Subcutaneous adipose tissue (tissue), 4 donors: ENCODE results near the gene MAG. TPM values are rescaled to one million over a fixed set of nuclear protein-coding genes. Genes with fewer than 3 reads are reported as not detected.

Experiments used
- total RNA-seq, 4 donors: library from RNA; depleted of rRNA; stranded (reverse); fragments of >200 nt; gene quantifications; one replicate each; pipeline ENCODE4 v1.1.0, GENCODE V29; 2016
- TF ChIP-seq, protein P1 (sequence below): fragments of 450-650 bp; IDR thresholded peaks from one replicate; pipeline ENCODE4 v1.5.1; 2016; ENCODE audit warnings: low read depth, mild to moderate bottlenecking, control low read depth, antibody characterized with exemption, moderate library complexity

MAG gene
- total RNA-seq, 4 donors from 2014 or later, result not detected

DNA sequence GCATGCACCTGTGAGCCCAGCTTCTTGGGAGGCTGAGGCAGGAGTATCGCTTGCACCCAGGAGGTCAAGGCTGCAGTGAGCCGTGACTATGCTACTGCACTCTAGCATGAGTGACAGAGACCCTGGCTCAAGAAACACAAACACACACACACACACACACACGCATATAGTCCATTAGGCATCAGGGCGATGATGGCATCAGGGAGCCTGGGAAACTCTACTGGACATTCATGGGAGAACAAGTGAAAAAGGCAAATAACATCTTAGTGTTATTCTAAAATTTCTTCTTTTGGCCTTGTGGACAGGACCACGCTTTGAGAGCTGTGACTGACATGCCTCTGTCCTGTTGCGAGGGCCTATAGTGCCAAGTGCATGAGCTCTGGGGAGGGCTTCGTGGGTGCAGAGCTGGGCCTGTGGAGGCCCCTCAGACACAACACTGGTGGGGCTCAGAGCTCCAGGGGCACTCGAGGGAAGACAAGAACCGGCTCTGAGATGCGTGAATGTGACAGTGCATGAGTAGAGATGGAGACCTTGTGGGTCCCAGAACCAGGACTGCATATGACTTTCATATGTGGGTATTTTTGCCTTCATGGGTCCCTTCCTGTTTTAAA, 31.2 kb upstream of the MAG start:
- TF ChIP-seq, protein P1, sequence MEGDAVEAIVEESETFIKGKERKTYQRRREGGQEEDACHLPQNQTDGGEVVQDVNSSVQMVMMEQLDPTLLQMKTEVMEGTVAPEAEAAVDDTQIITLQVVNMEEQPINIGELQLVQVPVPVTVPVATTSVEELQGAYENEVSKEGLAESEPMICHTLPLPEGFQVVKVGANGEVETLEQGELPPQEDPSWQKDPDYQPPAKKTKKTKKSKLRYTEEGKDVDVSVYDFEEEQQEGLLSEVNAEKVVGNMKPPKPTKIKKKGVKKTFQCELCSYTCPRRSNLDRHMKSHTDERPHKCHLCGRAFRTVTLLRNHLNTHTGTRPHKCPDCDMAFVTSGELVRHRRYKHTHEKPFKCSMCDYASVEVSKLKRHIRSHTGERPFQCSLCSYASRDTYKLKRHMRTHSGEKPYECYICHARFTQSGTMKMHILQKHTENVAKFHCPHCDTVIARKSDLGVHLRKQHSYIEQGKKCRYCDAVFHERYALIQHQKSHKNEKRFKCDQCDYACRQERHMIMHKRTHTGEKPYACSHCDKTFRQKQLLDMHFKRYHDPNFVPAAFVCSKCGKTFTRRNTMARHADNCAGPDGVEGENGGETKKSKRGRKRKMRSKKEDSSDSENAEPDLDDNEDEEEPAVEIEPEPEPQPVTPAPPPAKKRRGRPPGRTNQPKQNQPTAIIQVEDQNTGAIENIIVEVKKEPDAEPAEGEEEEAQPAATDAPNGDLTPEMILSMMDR, result no peak

DNA sequence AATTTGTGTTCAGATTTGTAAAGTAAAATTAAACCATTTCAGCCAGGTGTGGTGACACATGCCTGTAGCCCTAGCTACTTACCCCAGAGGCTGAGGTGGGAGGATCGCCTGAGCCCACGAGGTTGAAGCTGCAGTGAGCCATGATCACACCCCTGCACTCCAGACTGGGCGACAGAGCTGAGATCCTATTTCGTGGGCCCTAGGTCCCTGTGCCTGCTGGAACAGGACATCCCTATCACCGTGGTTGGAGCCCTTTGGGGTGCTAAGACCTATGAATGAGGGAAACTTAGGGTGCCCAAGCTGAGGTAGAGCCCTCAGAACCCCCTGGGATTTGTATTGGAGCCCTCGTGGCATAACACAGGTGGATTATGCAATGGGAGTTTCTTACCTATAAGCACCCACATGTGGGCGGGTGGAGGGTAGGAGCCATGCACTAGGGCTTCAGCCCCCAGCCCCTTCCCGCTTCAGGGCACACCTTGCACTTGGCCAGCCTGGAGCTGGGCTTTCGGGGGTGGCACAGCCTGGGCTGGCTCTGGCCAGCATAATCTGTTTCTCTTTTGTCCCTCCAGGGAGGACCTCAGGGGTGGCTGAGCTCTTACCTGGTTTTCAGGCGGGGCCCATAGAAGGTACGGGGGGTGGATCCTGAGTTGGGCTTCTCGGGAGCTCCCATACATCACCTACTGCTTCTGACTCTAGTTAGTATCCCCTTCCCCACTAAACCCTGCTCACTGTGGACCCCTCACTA, 30.4 kb upstream of the MAG start:
- TF ChIP-seq, protein P1, result no peak

DNA sequence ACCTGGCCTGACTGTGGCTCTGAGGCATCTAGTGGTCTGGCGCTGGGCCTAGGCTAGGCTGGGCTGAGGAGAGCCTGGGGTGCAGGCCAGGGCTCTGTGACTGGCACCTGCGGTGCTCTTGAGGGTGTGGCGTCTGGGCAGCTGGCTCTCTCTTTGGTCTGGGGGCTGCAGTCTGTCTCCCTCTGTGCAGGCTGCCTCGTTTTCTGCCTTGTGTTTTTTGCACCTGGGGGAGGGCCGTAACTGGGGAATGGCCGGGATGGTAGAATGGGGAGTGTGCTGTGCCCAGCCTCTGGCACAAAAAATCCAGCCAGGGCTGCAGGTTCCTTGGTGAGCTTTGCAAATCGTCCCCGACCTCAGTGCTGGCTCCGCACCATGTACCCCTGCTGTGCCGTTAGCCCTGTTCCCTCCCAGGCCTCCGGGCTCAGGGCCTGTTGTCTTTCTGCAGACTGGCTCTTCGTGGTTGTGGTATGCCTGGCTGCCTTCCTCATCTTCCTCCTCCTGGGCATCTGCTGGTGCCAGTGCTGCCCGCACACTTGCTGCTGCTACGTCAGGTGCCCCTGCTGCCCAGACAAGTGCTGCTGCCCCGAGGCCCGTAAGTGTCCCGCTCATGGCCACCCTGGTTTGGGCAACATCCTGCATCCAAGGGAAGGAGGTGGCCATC, 29.7 kb upstream of the MAG start:
- TF ChIP-seq, protein P1, result no peak

DNA sequence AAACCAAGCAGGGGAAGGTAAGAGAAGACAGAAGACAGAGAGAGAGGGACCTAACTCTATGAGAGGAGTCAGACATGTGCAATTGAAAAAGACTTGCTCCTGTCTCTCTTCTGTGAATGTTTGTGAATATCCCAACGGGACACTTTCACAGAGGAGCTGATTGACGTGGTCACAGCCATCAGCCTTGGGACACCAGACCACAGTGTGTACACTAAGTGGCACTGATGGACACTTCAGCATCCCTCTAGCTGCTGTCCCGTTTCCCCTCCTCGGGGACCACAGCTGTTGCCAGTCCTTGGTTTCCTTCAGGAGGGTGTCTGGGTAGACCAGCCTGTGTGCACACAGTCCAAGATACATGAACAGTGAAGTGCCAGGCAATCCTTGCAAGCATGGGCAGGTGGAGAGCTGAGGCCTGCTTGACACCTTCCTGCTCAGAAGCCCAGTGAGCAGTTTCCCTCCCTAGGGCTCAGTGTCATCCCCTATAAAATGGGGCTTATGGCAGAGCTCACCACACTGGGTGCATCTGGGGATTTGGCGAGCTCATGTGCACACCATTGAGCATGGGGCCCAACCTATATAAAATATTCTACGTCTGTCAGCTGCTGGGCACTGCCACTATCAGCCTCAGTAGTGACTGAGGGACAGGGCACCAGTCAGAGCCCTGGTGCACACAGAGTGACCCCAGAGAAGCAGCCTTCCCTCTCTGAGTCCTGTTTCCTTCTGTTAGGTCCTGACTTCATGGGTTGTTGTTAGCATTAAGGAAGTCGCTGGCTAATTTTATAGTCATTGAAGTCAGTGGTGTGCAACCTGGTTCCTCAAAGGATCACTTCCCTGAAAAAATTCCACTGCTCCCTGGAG, 27.5 kb upstream of the MAG start:
- TF ChIP-seq, protein P1, result no peak

DNA sequence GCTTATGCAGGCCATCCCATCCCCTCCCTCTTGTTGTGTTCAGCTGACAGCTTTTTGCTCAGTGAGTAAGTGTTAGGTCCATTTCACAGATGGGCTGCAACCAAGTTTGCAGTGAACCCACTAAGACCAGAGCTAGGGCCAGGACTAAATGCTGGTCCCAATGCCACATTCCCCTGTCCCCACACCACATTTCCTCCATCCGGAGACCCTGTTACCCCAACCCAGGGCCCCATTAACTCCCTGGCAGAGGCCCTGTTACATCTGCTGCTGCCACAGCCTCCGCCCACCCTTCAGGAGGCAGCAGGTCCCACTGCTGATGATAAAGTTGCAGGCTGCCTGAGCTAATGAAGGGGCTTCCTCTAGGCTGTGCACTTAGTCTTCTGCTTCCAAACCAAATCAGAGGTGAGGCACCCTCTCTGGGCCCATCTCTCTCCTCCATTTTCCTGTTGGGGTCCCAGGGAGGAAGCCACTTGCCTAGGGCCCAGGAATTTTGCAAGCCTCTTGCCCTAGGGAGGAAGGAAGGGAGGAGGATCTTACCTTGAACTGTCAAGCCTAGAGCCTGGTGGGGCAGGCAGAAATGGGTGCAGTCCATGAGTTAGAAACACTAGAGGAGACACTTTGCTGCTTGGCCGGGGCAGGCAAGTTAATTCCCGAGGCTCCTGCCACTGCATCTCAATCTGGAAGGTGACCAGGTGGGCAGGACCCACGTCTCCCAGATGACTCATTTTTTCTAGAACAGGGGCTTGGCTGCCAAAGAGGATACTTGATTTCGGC, 26.6 kb upstream of the MAG start:
- TF ChIP-seq, protein P1, result no peak

DNA sequence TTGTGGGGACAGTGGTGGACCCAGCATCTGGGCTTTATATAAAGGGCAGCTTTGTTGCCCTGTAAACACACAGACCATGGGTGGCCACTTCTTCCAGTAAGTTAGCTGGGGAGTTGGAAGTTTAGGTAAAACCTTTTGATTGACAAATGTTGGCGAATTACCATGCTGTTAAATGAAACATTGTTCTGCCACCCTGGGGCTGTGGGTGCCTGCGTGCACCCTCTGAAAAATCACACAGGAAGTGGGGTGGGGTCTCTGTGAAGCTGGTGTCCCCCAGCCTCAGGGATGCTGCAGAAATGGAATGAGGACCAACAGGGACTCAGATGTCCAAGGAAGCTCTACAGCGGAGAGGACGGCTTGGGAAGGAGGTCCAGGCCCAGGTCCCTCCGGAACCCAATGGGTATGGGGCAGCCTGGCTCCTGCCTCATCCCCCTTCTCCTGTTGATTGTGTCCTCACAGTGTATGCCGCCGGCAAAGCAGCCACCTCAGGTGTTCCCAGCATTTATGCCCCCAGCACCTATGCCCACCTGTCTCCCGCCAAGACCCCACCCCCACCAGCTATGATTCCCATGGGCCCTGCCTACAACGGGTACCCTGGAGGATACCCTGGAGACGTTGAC, 26.0 kb upstream of the MAG start:
- TF ChIP-seq, protein P1, result no peak
